ENCODE measurements around the gene TEX51.

The TEX51 gene

GRCh38 chr2:126876631-126877030 is 22.1 kb upstream of the TEX51 start:
- ATAC-seq: no peak
- no peak for TF ChIP-seq GLIS3 (CRISPR knock-in tag; IDR thresholded peaks at IDR 0.05)
- no peak for TF ChIP-seq ARNTL (CRISPR knock-in tag; IDR thresholded peaks at IDR 0.05; ENCODE audit: borderline replicate concordance, low read depth)
- no peak for TF ChIP-seq CREB5 (CRISPR knock-in tag; IDR thresholded peaks at IDR 0.05; ENCODE audit: low read depth)
- no peak for TF ChIP-seq PPARA (CRISPR knock-in tag; IDR thresholded peaks at IDR 0.05; ENCODE audit: borderline replicate concordance)
- TF ChIP-seq RARB (CRISPR knock-in tag; IDR thresholded peaks at IDR 0.05): no peak
- no peak for TF ChIP-seq TOX (CRISPR knock-in tag; IDR thresholded peaks at IDR 0.05; ENCODE audit: borderline replicate concordance)
- TF ChIP-seq OSR1 (CRISPR knock-in tag; IDR thresholded peaks at IDR 0.05): no peak
- no peak for TF ChIP-seq ZNF8 (CRISPR knock-in tag; IDR thresholded peaks at IDR 0.05)
- TF ChIP-seq POU6F1 (CRISPR knock-in tag; IDR thresholded peaks at IDR 0.05; ENCODE audit: borderline replicate concordance, low read depth): no peak
- TF ChIP-seq BACH2 (CRISPR knock-in tag; IDR thresholded peaks at IDR 0.05; ENCODE audit: borderline replicate concordance): no peak
- TF ChIP-seq TSHZ2 (CRISPR knock-in tag; IDR thresholded peaks at IDR 0.05): no peak
- TF ChIP-seq ESRRG (CRISPR knock-in tag; IDR thresholded peaks at IDR 0.05): no peak
- no peak for TF ChIP-seq ZNF70 (CRISPR knock-in tag; IDR thresholded peaks at IDR 0.05)

- TF ChIP-seq ESRRG (CRISPR knock-in tag; IDR thresholded peaks at IDR 0.05) (no peak), SNAI2 (CRISPR knock-in tag; IDR thresholded peaks at IDR 0.05) (no peak), ZC3H10 (CRISPR knock-in tag; IDR thresholded peaks at IDR 0.05) (no peak), CSRNP3 (CRISPR knock-in tag; IDR thresholded peaks at IDR 0.05) (no peak)
- no peak for ATAC-seq
Observed at GRCh38 chr2:126877041-126877440, 21.6 kb upstream of the TEX51 start.

GRCh38 chr2:126877861-126878565 is 20.7 kb upstream of the TEX51 start:
- TF ChIP-seq TSHZ2 (CRISPR knock-in tag; IDR thresholded peaks at IDR 0.05) (no peak), ZFP3 (CRISPR knock-in tag; IDR thresholded peaks at IDR 0.05) (no peak), PPARA (CRISPR knock-in tag; IDR thresholded peaks at IDR 0.05; ENCODE audit: borderline replicate concordance) (no peak), OSR1 (CRISPR knock-in tag; IDR thresholded peaks at IDR 0.05) (no peak), RARB (CRISPR knock-in tag; IDR thresholded peaks at IDR 0.05) (no peak), SNAI2 (CRISPR knock-in tag; IDR thresholded peaks at IDR 0.05) (no peak), BACH2 (CRISPR knock-in tag; IDR thresholded peaks at IDR 0.05; ENCODE audit: borderline replicate concordance) (no peak), TOX (CRISPR knock-in tag; IDR thresholded peaks at IDR 0.05; ENCODE audit: borderline replicate concordance) (no peak), PATZ1 (CRISPR knock-in tag; IDR thresholded peaks at IDR 0.05; ENCODE audit: borderline replicate concordance) (no peak), ZFP30 (CRISPR knock-in tag; IDR thresholded peaks at IDR 0.05) (no peak)
- ATAC-seq: no peak

Measured in SK-N-SH treated with all-trans-retinoic acid at 6 μM for 48 hours (cell line).